NCI-H748 (cell line): ENCODE measurements around the gene GAREM1.
"Not testable (repeated sequence)": the region's sequence is repeated elsewhere in the genome, so short reads cannot be mapped to it uniquely, and the experiment has no call there.

Experiments used
- DNase-seq: peaks from one replicate; lab custom pipeline; 2025; ENCODE audit not compliant: unreplicated experiment; lab: John Stamatoyannopoulos, UW

Gene GAREM1

GRCh38 chr18:32470714-32471633, at the start of gene GAREM1:
Gene GAREM1, minus strand, starts transcription at chr18:32470882. Its CDS starts 454 bp downstream, at chr18:32470428.
- DNase-seq = peak; percentile 99

DNA sequence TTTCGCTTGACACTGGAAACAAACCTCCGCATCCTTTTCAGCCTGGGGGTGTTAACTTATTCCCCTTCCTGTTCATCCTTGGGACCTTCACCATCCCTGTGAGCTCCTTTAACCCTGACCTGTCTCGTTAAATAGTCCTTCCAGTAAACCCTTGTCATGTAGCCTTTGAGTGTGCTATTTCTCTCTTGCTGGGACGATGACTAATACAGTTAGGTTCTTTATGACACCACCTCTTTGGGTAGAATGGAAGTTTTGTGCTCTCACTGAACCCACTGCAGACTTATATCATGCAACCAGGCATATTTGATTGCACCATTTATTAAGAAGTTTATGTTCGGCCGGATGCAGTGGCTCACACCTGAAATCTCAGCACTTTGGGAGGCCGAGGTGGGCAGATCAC, 40.5 kb upstream of the GAREM1 start:
- no peak for DNase-seq

- DNase-seq = no peak
Observed at GRCh38 chr18:32509111-32509510, 38.4 kb upstream of the GAREM1 start.

- no peak for DNase-seq
Observed at GRCh38 chr18:32507093-32507492, 36.4 kb upstream of the GAREM1 start.

DNA sequence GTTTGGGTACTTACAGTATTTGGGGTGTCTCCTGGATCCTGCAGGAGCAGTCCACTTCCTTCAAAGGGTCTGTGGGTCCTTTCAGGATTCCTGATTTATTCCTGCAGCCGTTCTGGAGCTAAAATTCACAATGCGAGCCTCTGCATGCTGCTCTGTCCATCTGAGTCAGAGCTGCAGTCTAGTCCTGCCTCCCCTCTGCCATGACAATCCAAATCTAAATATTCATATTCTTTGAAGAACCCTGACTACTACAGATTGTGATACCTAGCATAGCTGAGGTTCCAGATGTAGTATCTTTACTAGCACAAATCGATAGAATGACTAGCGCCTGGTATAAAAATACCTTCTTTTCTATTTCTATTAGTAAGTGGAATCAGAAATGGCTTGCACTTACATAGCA, 31.3 kb upstream of the GAREM1 start:
- no peak for DNase-seq

GRCh38 chr18:32501242-32501641, 30.6 kb upstream of the GAREM1 start:
- not testable (repeated sequence) for DNase-seq

DNA sequence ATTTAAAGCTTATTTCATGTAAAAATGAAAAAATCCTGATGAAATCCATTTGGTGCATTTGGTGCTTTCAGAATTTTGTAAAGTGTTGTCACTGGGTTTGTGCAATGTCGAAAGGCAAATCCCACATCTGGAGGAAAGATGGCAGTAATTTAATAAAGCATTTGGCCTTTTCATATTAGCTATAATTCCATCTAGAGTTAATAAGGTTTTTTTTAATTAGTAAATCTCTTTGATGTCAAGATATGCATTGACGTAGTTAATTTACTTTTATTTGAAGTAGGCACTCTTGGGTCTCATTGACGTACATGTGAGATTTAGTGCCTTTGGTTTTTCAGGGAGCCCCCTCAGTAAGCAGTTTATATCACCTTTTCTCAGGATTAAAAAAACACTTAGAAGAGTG, 12.3 kb upstream of the GAREM1 start:
- DNase-seq = no peak

- no peak for DNase-seq
Observed at GRCh38 chr18:32482117-32482516, 11.4 kb upstream of the GAREM1 start.

GRCh38 chr18:32480581-32480980, 9.9 kb upstream of the GAREM1 start:
- no peak for DNase-seq

- no peak for DNase-seq
Observed at GRCh38 chr18:32478807-32479206, 8.1 kb upstream of the GAREM1 start.

GRCh38 chr18:32478317-32478716, 7.6 kb upstream of the GAREM1 start:
- DNase-seq = no peak

DNA sequence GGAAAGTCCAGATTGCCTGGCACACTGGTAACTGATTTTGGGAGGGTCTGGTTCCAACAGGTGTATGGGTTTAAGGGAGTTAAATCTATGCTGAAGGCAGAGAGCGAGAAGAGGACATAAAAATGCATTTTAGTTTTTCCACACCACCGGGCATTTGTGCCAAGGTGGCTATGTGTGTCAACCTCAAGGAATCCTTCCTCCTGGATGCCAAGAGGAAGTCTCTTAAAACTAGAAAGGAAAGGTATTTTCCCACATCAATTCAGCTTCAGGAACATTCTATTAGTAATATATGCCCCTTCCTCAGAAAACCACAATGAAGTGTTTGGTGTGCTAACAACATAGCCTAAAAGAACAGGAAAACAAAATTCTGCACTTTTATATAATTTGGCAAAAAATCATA, 5.4 kb upstream of the GAREM1 start:
- DNase-seq = no peak

GRCh38 chr18:32475069-32475468, 4.4 kb upstream of the GAREM1 start:
- not testable (repeated sequence) for DNase-seq

DNA sequence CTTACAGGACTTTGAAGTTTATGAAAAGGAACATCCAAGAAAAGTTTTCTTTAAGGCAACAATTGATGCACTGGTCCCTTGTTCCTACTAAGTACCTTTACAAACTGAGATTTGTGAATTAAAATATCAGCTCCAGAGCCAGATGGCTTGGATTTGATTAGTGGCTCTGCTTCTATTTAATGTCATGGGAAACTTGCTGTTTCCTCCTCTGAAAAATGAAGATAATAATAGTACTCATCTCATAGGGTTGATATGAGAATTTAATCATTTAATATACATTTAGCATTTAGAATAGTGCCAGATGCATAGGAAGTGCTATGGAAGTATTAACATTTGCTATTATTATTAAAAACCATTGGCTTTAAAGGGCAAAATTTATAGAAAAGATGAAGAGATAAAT, 2.6 kb upstream of the GAREM1 start:
- DNase-seq = no peak

DNA sequence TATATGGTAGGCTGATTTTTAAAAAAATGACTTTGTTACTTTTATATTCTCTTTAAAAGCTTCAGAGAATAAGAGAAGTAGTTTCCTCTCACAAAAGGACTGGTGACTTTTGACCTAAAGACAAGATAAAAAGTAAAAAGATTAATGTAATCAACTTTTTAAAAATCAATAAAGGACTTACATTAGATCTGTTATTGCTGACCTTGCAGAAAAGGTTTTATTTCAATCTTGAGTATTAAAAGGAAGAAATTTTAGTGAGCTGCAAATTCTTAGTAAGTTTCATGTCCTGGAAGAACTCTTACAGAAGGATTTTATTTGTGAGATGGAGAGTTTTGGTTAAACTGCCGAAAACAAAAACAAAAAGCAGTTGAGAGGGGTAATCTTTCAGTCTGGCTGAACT, 2.2 kb upstream of the GAREM1 start:
- DNase-seq = no peak

- no peak for DNase-seq
Observed at GRCh38 chr18:32470460-32470713, 295 bp downstream of the GAREM1 start.

DNA sequence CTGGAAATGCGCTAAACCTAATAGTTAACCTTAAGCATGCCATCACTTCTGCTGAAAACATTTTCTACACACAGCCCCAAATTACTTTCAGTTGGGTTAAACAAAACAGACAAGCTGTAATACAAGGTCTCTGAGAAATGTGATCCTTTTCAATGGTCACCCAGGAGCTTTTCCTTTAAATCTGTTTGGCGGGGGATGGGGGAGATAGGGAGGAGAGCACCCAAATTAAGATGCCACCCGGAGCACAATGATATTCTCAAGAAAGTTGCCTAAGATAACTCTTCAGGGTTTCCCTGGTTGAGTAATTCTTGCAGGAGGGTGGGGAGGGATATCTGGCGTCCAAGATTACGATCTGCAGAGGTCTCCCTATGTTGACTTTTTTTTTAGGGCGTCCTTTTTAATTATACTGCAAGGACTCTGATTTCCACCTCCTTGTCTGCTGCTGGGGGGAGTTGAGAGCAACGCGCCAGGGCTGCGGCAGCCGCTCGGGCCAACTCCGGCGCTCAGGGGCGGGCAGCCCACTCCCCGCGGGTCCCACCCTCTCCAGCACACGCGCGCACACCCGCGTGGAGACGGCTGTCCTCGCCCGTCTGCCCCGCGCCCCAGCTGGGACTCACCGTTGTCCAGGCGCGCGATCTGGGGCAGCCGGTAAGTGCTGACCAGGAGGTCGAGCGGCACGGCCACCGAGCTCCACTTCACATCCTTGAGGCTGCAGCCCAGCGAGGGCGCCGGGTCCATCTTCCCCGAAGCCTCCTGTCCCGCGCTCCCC, 807 bp downstream of the GAREM1 start:
- DNase-seq = peak; percentile 72

- DNase-seq = peak; percentile 74
Observed at GRCh38 chr18:32469190-32469651, 1.5 kb downstream of the GAREM1 start.

- no peak for DNase-seq
Observed at GRCh38 chr18:32468147-32468845, 2.4 kb downstream of the GAREM1 start.

DNA sequence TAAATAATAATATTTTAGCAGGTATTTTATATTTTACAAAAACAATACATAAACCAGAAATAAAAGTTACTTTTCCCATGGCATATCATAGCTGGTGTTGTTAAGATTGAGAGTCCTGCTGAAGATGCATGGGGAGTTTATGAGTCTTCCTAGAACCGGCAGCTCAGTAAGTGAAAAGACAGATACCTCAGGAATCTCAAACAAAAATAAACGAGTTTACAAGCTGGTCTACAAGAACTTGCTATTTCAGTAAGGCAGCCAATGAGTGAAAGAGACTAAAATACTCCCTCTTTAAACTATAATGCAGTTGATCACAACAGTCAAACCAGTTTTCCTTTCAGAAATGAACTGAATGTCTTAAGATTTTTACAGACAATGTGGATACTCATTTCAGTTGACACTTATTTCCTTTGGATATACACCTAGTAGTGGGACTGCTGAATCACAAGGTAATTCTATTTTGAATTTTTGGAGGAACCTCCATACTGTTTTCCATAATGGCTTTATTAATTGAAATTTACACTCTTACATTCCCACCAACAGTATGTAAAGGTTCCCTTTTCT, 8.9 kb downstream of the GAREM1 start:
- DNase-seq = no peak

- DNase-seq = no peak
Observed at GRCh38 chr18:32460171-32460731, 10.4 kb downstream of the GAREM1 start.
